ENCODE measurements around the gene RIPOR1. TPM values are rescaled to one million over a fixed set of nuclear protein-coding genes. Genes with fewer than 3 reads are reported as not detected.
"Not testable (repeated sequence)": the region's sequence is repeated elsewhere in the genome, so short reads cannot be mapped to it uniquely, and the experiment has no call there.

RIPOR1 gene
- total RNA-seq, 2 donors from 2014 or later, result 43.9 to 66.9 TPM

GRCh38 chr16:67483150-67483549 is 45.5 kb upstream of the RIPOR1 start, which contains the start of gene AGRP:
AGRP (minus strand) TSS chr16:67483547; CDS start chr16:67483398, 149 bp downstream.
- TF ChIP-seq CTCF (IDR thresholded peaks at IDR 0.05), result no peak
- H3K9me3 ChIP-seq, result no peaks in the 10 kb centered on the region
- DNase-seq (ENCODE audit: low spot score), result no peak
- H3K4me3 ChIP-seq, result no peak within 1 kb of the TSS
- no peak within 1 kb of the TSS for H3K27ac ChIP-seq
- no peaks in the 10 kb centered on the region for H3K36me3 ChIP-seq
- peaks cover 0 to 40% of the 10 kb centered on the region in 2 donors for H3K4me1 ChIP-seq
- no peaks in the 10 kb centered on the region for H3K27me3 ChIP-seq

- H3K27ac ChIP-seq, result no peak overlapping the region
- TF ChIP-seq CTCF (IDR thresholded peaks at IDR 0.05), result no peak
- H3K9me3 ChIP-seq, result no peaks in the 10 kb centered on the region
- no peak for DNase-seq (ENCODE audit: low spot score)
- no peak overlapping the region for H3K4me3 ChIP-seq
- H3K4me1 ChIP-seq, result peaks cover 0 to 38% of the 10 kb centered on the region in 2 donors
- no peaks in the 10 kb centered on the region for H3K27me3 ChIP-seq
- H3K36me3 ChIP-seq, result no peaks in the 10 kb centered on the region
These were observed 44.7 kb upstream of the RIPOR1 start for GRCh38 chr16:67483731-67484525.

GRCh38 chr16:67486805-67487204 is 41.8 kb upstream of the RIPOR1 start:
- Histone ChIP-seq H3K27ac (no peak overlapping the region), H3K4me1 (peaks cover 0 to 35% of the 10 kb centered on the region in 2 donors), H3K36me3 (no peaks in the 10 kb centered on the region)

GRCh38 chr16:67487561-67487960 is 41.1 kb upstream of the RIPOR1 start:
- not testable (repeated sequence) for H3K27ac ChIP-seq; DNase-seq (ENCODE audit: low spot score)
- H3K4me1 ChIP-seq, result peaks cover 0 to 31% of the 10 kb centered on the region in 2 donors

More at GRCh38 chr16:67486805-67487204, 41.8 kb upstream of the RIPOR1 start:
- Histone ChIP-seq H3K9me3 (no peaks in the 10 kb centered on the region), H3K27me3 (no peaks in the 10 kb centered on the region), H3K4me3 (no peak overlapping the region)
- DNase-seq (ENCODE audit: low spot score), result no peak
- no peak for TF ChIP-seq CTCF (IDR thresholded peaks at IDR 0.05)

GRCh38 chr16:67489401-67490083 is 39.1 kb upstream of the RIPOR1 start:
- Histone ChIP-seq H3K27me3 (no peaks in the 10 kb centered on the region), H3K36me3 (no peaks in the 10 kb centered on the region), H3K9me3 (no peaks in the 10 kb centered on the region), H3K27ac (peak overlapping the region in 1 of 2 donors; percentile 16), H3K4me1 (peaks cover 0 to 25% of the 10 kb centered on the region in 2 donors), H3K4me3 (no peak overlapping the region)
- DNase-seq (ENCODE audit: low spot score), result no peak
- no peak for TF ChIP-seq CTCF (IDR thresholded peaks at IDR 0.05)

More at GRCh38 chr16:67487561-67487960, 41.1 kb upstream of the RIPOR1 start:
- not testable (repeated sequence) for H3K9me3 ChIP-seq, H3K4me3 ChIP-seq, H3K36me3 ChIP-seq, H3K27me3 ChIP-seq
